K562 (cell line): ENCODE data around the gene MAML3. TPM values are rescaled to one million over a fixed set of nuclear protein-coding genes. Genes with fewer than 3 reads are reported as not detected.

Source experiments
- ATAC-seq: fragments of 200-7000 bp; cut with Tn5 transposase; 3 replicates; pipeline ENCODE4 v1.9.1; 2020; ENCODE audit warnings: moderate library complexity
- BruUV-seq: library from RNA; stranded (reverse); fragments of 400-500 nt; replicated peaks from 2 replicates; lab custom pipeline; 2021; lab: Mats Ljungman, UMichigan
- CTCF ChIA-PET: fragments of 300-600 bp; formaldehyde crosslinking; extraction: SDS; loops from one replicate; lab custom pipeline; 2021; ENCODE audit warnings: low intra/inter-chr PET ratio; lab: Yijun Ruan, JAX
- POLR2A ChIA-PET: fragments of 300-600, 350-650 bp; sonication (Branson Sonifier 250); formaldehyde crosslinking; extraction: SDS; loops from one replicate; lab custom pipeline; 2021; ENCODE audit warnings: antibody characterized with exemption, inconsistent platforms; lab: Yijun Ruan, JAX
- DNase-seq, 4 experiments: peaks; one replicate each; pipeline versions ENCODE4 v3.0.0 to v3.0.0-alpha.2; 2011 to 2018; ENCODE audit warnings: low spot score in 3 of 4, mixed read lengths in 3 of 4; ENCODE audit errors: extremely low read depth in 1 of 4
- FAIRE-seq: peaks from 2 replicates; lab custom pipeline; 2011; peaks lifted over from hg19 to GRCh38; lab: Jason Lieb, UNC
- H2AFZ ChIP-seq: 2 replicates; pipeline ENCODE4 v1.6.0; 2011; ENCODE audit warnings: low read depth, low read length, control low read depth, inconsistent platforms
- H3K27ac ChIP-seq: fragments of 200-600 bp; 3 replicates; pipeline ENCODE4 v1.8.0; 2011; ENCODE audit warnings: low read depth, mild to moderate bottlenecking, control low read depth, inconsistent platforms, low read length, moderate library complexity, mixed read lengths; ENCODE audit errors: extremely low read depth
- H3K27me3 ChIP-seq, 2 experiments: fragments of 300-600 bp in 1 of 2; 2 replicates in 1 of 2; 3 replicates in 1 of 2; pipeline versions ENCODE4 v1.6.0 to v1.8.0; 2011; ENCODE audit warnings: inconsistent platforms in 2 of 2, low read length in 2 of 2, mild to moderate bottlenecking in 1 of 2, mixed read lengths in 1 of 2, moderate library complexity in 1 of 2; ENCODE audit not compliant: control insufficient read depth in 2 of 2, insufficient read depth in 2 of 2
- H3K36me3 ChIP-seq: fragments of 300-600 bp; 3 replicates; pipeline ENCODE4 v1.8.0; 2011; ENCODE audit warnings: mild to moderate bottlenecking, low read length, inconsistent platforms; ENCODE audit not compliant: control insufficient read depth, insufficient read depth
- H3K4me1 ChIP-seq, 2 experiments: fragments of 200-600 bp in 1 of 2; replicated peaks in 1 of 2; 2 replicates in 1 of 2; 3 replicates in 1 of 2; pipeline versions ENCODE4 v1.5.1 to v1.8.0; 2011; ENCODE audit warnings: inconsistent platforms in 2 of 2, low read length in 2 of 2, mild to moderate bottlenecking in 1 of 2, mixed read lengths in 1 of 2, moderate library complexity in 1 of 2; ENCODE audit not compliant: control insufficient read depth in 2 of 2, insufficient read depth in 2 of 2
- H3K4me2 ChIP-seq: 2 replicates; pipeline ENCODE4 v1.6.1; 2011; ENCODE audit warnings: low read length, control low read depth, inconsistent platforms, mixed read lengths; ENCODE audit not compliant: insufficient read depth
- H3K4me3 ChIP-seq: fragments of 200-600 bp; sonication (generic), shearing (Covaris generic); 2 replicates; pipeline ENCODE4 v1.5.1; 2016; ENCODE audit warnings: control low read depth, inconsistent platforms
- H3K79me2 ChIP-seq: fragments of 200-600 bp; 3 replicates; pipeline ENCODE4 v1.8.0; 2011; ENCODE audit warnings: low read length, inconsistent platforms; ENCODE audit not compliant: control insufficient read depth, insufficient read depth
- H3K9ac ChIP-seq, 2 experiments: 2 replicates each; pipeline versions ENCODE4 v1.6.0 to v1.6.1; 2011; ENCODE audit warnings: low read depth in 2 of 2, low read length in 2 of 2, control low read depth in 1 of 2, inconsistent platforms in 1 of 2, mild to moderate bottlenecking in 1 of 2, mixed read lengths in 1 of 2; ENCODE audit not compliant: insufficient read depth in 1 of 2
- H3K9me1 ChIP-seq: one replicate; pipeline ENCODE4 v1.6.0; 2011; ENCODE audit warnings: inconsistent platforms, mild to moderate bottlenecking, low read length, moderate library complexity; ENCODE audit not compliant: control insufficient read depth, insufficient read depth
- H3K9me3 ChIP-seq: replicated peaks from 2 replicates; pipeline ENCODE4 v1.5.1; 2011; ENCODE audit warnings: low read depth, low read length, inconsistent platforms; ENCODE audit not compliant: control insufficient read depth, insufficient read depth
- H4K20me1 ChIP-seq: replicated peaks from 2 replicates; pipeline ENCODE4 v1.6.1; 2011; ENCODE audit warnings: low read length, inconsistent platforms, mixed read lengths; ENCODE audit not compliant: control insufficient read depth, insufficient read depth
- ATF2 ChIP-seq: sonication (generic); formaldehyde crosslinking; IDR thresholded peaks from 2 replicates; pipeline ENCODE4 v1.8.1; 2022; ENCODE audit warnings: missing genetic modification reagents
- ETV6 ChIP-seq, 3 experiments: fragments of 150-350 bp in 1 of 3; sonication (generic) in 1 of 3; formaldehyde crosslinking in 1 of 3; IDR thresholded peaks; 2 replicates each; pipeline versions ENCODE4 v1.6.1 to v1.8.0; 2014 to 2022; ENCODE audit warnings: borderline replicate concordance in 2 of 3, low read depth in 2 of 3, antibody characterized with exemption in 1 of 3, low read length in 1 of 3, mild to moderate bottlenecking in 1 of 3, missing genetic modification reagents in 1 of 3
- IFI16 ChIP-seq: fragments of 250-450 bp; sonication (Bioruptor Pico); IDR thresholded peaks from 2 replicates; pipeline ENCODE4 v2.1.2; 2022; ENCODE audit warnings: mild to moderate bottlenecking, inconsistent platforms
- OTX1 ChIP-seq: fragments of 450-650 bp; formaldehyde crosslinking; IDR thresholded peaks from 2 replicates; pipeline ENCODE4 v1.4.0; 2022; ENCODE audit warnings: mild to moderate bottlenecking
- PCBP1 ChIP-seq: fragments of 200-400 bp; formaldehyde crosslinking; IDR thresholded peaks from 2 replicates; pipeline ENCODE4 v1.6.1; 2018; ENCODE audit warnings: mild to moderate bottlenecking, low read depth, low read length; ENCODE audit not compliant: poor library complexity, severe bottlenecking
- SAFB ChIP-seq: fragments of 200-400 bp; formaldehyde crosslinking; IDR thresholded peaks from 2 replicates; pipeline ENCODE4 v1.6.1; 2017; ENCODE audit warnings: low read depth, low read length, borderline replicate concordance
- TAF7 ChIP-seq: fragments of 450-650 bp; IDR thresholded peaks from 2 replicates; pipeline ENCODE4 v1.6.1; 2016; ENCODE audit warnings: missing genetic modification characterization, missing compliant biosample characterization
- TFAM ChIP-seq: fragments of 250-450 bp; sonication (Bioruptor Pico); conservative IDR thresholded peaks from 2 replicates; pipeline ENCODE4 v1.5.0; 2021; ENCODE audit warnings: mild to moderate bottlenecking, moderate library complexity
- ZNF146 ChIP-seq: IDR thresholded peaks from one replicate; pipeline ENCODE4 v1.6.1; 2018; ENCODE audit warnings: missing compliant biosample characterization; ENCODE audit not compliant: unreplicated experiment
- in situ Hi-C: fragments of 300-500 bp; cut with MboI; formaldehyde crosslinking; loops from 4 replicates; pipeline ENCODE4 v1.15.0; 2018; ENCODE audit warnings: inconsistent platforms, mixed read lengths
- intact Hi-C: fragments of 100-400 bp; cut with micrococcal nuclease; formaldehyde crosslinking; loops from 2 replicates; pipeline ENCODE4 v1.14.2; 2022
- polyA plus RNA-seq, 8 experiments: library from polyadenylated mRNA; depleted of rRNA in 4 of 8; stranded (reverse) in 5 of 8; unstranded in 3 of 8; fragments of >200 nt; fragmentation: Nextera tagmentation in 2 of 8; fragmentation: Illumina TruSeq in 1 of 8; extraction: Ambion mirVana in 2 of 8; extraction: Trizol in 1 of 8; gene quantifications; 2 replicates each; pipeline versions ENCODE4 v1.2.1 to v1.2.3, GENCODE V29; 2011 to 2014; ENCODE audit warnings: inconsistent platforms in 1 of 8, missing spikeins in 1 of 8
- total RNA-seq, 7 experiments: library from RNA; depleted of rRNA in 6 of 7; stranded (reverse); fragments of >200 nt in 6 of 7; fragmentation: Illumina TruSeq in 2 of 7; extraction: Trizol in 2 of 7; gene quantifications; 2 replicates each; pipeline versions ENCODE4 v1.2.1 to v1.2.3, GENCODE V29; 2011 to 2021; ENCODE audit warnings: low replicate concordance in 1 of 7
- TF ChIP-seq, protein P1 (sequence below): fragments of 250-450 bp; sonication (Bioruptor Pico); IDR thresholded peaks from 2 replicates; pipeline ENCODE4 v1.5.0; 2022; ENCODE audit warnings: mild to moderate bottlenecking
- TF ChIP-seq, protein P2 (sequence below): fragments of 450-650 bp; IDR thresholded peaks from 2 replicates; pipeline ENCODE4 v1.6.1; 2016

MAML3 gene
- total and polyA plus RNA-seq, 9 of the 15 experiments (the other 6 are each of a cell fraction or from before 2014, with no cell fraction given), result 0.01 to 0.55 (median 0.25) TPM

DNA sequence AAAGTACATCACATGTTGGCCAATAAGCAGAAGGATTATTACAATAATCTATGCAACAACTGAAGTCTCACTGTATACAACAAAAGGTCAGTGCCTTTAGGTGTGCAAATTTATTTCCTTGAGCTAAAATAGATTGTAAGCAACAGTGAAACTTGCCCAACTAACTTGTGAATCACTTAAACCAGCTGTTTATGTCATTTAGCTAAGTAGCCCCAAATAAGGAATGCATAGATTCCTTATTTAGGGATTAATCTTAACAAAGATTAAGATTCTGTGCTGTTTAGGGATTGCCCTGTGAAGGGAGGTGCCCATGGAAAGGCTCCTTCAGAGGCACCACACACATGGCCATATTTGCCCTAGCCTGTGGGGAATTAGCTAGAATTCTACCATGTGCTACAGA, 168.6 kb downstream of the MAML3 start:
- ChIA-PET POLR2A (no interaction called here), CTCF (no interaction called here)
- no TSS peak for BruUV-seq
- no peak for TF ChIP-seq PCBP1
- no peak for TF ChIP-seq IFI16 (CRISPR knock-in tag)
- TF ChIP-seq TAF7 (tag), result no peak
- TF ChIP-seq, protein P1, sequence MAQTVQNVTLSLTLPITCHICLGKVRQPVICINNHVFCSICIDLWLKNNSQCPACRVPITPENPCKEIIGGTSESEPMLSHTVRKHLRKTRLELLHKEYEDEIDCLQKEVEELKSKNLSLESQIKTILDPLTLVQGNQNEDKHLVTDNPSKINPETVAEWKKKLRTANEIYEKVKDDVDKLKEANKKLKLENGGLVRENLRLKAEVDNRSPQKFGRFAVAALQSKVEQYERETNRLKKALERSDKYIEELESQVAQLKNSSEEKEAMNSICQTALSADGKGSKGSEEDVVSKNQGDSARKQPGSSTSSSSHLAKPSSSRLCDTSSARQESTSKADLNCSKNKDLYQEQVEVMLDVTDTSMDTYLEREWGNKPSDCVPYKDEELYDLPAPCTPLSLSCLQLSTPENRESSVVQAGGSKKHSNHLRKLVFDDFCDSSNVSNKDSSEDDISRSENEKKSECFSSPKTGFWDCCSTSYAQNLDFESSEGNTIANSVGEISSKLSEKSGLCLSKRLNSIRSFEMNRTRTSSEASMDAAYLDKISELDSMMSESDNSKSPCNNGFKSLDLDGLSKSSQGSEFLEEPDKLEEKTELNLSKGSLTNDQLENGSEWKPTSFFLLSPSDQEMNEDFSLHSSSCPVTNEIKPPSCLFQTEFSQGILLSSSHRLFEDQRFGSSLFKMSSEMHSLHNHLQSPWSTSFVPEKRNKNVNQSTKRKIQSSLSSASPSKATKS (CRISPR knock-in tag), result no peak
- no peak for TF ChIP-seq SAFB
- no peak for TF ChIP-seq ETV6 (IDR thresholded peaks at IDR 0.05; ENCODE audit: borderline replicate concordance in 1 of 2, low read depth in 2 of 2, low read length in 1 of 2)
- no peak for TF ChIP-seq ETV6 (CRISPR knock-in tag; IDR thresholded peaks at IDR 0.05; ENCODE audit: borderline replicate concordance)
- TF ChIP-seq TFAM (CRISPR knock-in tag), result no peak
- TF ChIP-seq ZNF146 (CRISPR knock-in tag), result no peak
- TF ChIP-seq, protein P2, sequence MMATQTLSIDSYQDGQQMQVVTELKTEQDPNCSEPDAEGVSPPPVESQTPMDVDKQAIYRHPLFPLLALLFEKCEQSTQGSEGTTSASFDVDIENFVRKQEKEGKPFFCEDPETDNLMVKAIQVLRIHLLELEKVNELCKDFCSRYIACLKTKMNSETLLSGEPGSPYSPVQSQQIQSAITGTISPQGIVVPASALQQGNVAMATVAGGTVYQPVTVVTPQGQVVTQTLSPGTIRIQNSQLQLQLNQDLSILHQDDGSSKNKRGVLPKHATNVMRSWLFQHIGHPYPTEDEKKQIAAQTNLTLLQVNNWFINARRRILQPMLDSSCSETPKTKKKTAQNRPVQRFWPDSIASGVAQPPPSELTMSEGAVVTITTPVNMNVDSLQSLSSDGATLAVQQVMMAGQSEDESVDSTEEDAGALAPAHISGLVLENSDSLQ, result no peak
- TF ChIP-seq OTX1 (CRISPR knock-in tag), result no peak
- no peak for TF ChIP-seq ATF2
- Histone ChIP-seq H3K27ac (no peak overlapping the region), H3K27me3 (peaks cover 3 to 12% of the 10 kb centered on the region in 2 experiments; a peak in 3 of 5 replicates), H3K9me1 (no peaks in the 10 kb centered on the region), H3K4me3 (no peak overlapping the region), H3K4me1 (no peaks in the 10 kb centered on the region), H3K9me3 (no peaks in the 10 kb centered on the region), H4K20me1 (no peaks in the 10 kb centered on the region), H3K4me2 (no peak overlapping the region), H3K79me2 (no peaks in the 10 kb centered on the region), H2AFZ (no peak overlapping the region), H3K9ac (no peak overlapping the region), H3K36me3 (no peaks in the 10 kb centered on the region)
- in situ Hi-C loops, result no loop called here
- FAIRE-seq (no peak), DNase-seq (no peak), ATAC-seq (no peak)
- intact Hi-C loops, result no loop called here
